HUES64 (cell line): ENCODE results near the gene CSK.

Experiments
- H3K27ac ChIP-seq: 2 replicates; pipeline ENCODE4 v1.7.0; 2013; ENCODE audit warnings: low read depth, low read length, inconsistent platforms
- H3K27me3 ChIP-seq: 2 replicates; pipeline ENCODE4 v1.6.1; 2013; ENCODE audit warnings: mild to moderate bottlenecking, low read length; ENCODE audit not compliant: insufficient read depth
- H3K36me3 ChIP-seq: 2 replicates; pipeline ENCODE4 v1.6.1; 2013; ENCODE audit warnings: mild to moderate bottlenecking, low read length; ENCODE audit not compliant: insufficient read depth
- H3K4me1 ChIP-seq: 2 replicates; pipeline ENCODE4 v1.6.1; 2013; ENCODE audit warnings: mild to moderate bottlenecking, low read length, moderate library complexity; ENCODE audit not compliant: insufficient read depth
- H3K4me3 ChIP-seq: 2 replicates; pipeline ENCODE4 v1.5.1; 2013; ENCODE audit warnings: mild to moderate bottlenecking, low read length, moderate library complexity
- H3K9ac ChIP-seq: 2 replicates; pipeline ENCODE4 v1.6.1; 2013; ENCODE audit warnings: mild to moderate bottlenecking, low read depth, low read length
- H3K9me3 ChIP-seq: 2 replicates; pipeline ENCODE4 v1.6.1; 2013; ENCODE audit warnings: low read depth, low read length; ENCODE audit not compliant: insufficient read depth
- WGBS: fragments of 150-250, 120-280 bp; methylation state at CpG from one replicate; pipeline ENCODE4 v1.1.7; 2013; ENCODE audit warnings: missing lambda C conversion rate; 5-methylcytosine and 5-hydroxymethylcytosine counted together

CSK gene

GRCh38 chr15:74829991-74830390 lies 48.1 kb downstream of the CSK start:
- Histone ChIP-seq H3K27me3 (peaks cover 35% of the 10 kb centered on the region), H3K9me3 (no peaks in the 10 kb centered on the region), H3K9ac (no peak overlapping the region), H3K36me3 (no peaks in the 10 kb centered on the region), H3K4me3 (no peak overlapping the region), H3K27ac (no peak overlapping the region), H3K4me1 (peaks cover 9% of the 10 kb centered on the region; the same call in 1 of the 2 replicates)
- WGBS: 85% methylated on average over 6 of the region's 6 CpGs

GRCh38 chr15:74830868-74831267 lies 49.0 kb downstream of the CSK start:
- H3K4me1 ChIP-seq: peaks cover 9% of the 10 kb centered on the region; the same call in 1 of the 2 replicates
- 90% methylated on average over 5 of the region's 5 CpGs for WGBS
- peaks cover 26% of the 10 kb centered on the region for H3K27me3 ChIP-seq
- H3K4me3 ChIP-seq: no peak overlapping the region
- H3K36me3 ChIP-seq: no peaks in the 10 kb centered on the region
- no peaks in the 10 kb centered on the region for H3K9me3 ChIP-seq
- no peak overlapping the region for H3K27ac ChIP-seq
- no peak overlapping the region for H3K9ac ChIP-seq

- 82% methylated on average over 14 of the region's 15 CpGs for WGBS
- no peak overlapping the region for H3K9ac ChIP-seq
- peaks cover 4% of the 10 kb centered on the region; the same call in 1 of the 2 replicates for H3K4me1 ChIP-seq
Measured at GRCh38 chr15:74831813-74832495, 50.1 kb downstream of the CSK start.

GRCh38 chr15:74832826-74833225 lies 50.9 kb downstream of the CSK start:
- Histone ChIP-seq H3K27me3 (peaks cover 8% of the 10 kb centered on the region), H3K9me3 (no peaks in the 10 kb centered on the region), H3K4me1 (no peaks in the 10 kb centered on the region), H3K4me3 (no peak overlapping the region), H3K36me3 (peaks cover 6% of the 10 kb centered on the region; the same call in 1 of the 2 replicates), H3K9ac (no peak overlapping the region), H3K27ac (no peak overlapping the region)
- WGBS: 87% methylated on average over 4 of the region's 4 CpGs

More at GRCh38 chr15:74831813-74832495, 50.1 kb downstream of the CSK start:
- Histone ChIP-seq H3K36me3 (peaks cover 4% of the 10 kb centered on the region; the same call in 1 of the 2 replicates), H3K27ac (no peak overlapping the region), H3K9me3 (no peaks in the 10 kb centered on the region), H3K4me3 (no peak overlapping the region), H3K27me3 (peaks cover 17% of the 10 kb centered on the region)

- no peak overlapping the region for H3K9ac ChIP-seq
- peaks cover 6% of the 10 kb centered on the region; the same call in 1 of the 2 replicates for H3K36me3 ChIP-seq
- H3K4me1 ChIP-seq: no peaks in the 10 kb centered on the region
- H3K9me3 ChIP-seq: no peaks in the 10 kb centered on the region
- no peak overlapping the region for H3K4me3 ChIP-seq
- H3K27me3 ChIP-seq: peaks cover under 1% of the 10 kb centered on the region; the same call in 1 of the 2 replicates
- WGBS: 93% methylated on average over 12 of the region's 12 CpGs
- no peak overlapping the region for H3K27ac ChIP-seq
Measured at GRCh38 chr15:74833376-74834107, 51.7 kb downstream of the CSK start.

- H3K27ac ChIP-seq: no peak overlapping the region
- WGBS: 46% methylated on average over 5 of the region's 5 CpGs
Measured at GRCh38 chr15:74835312-74835823, 53.5 kb downstream of the CSK start.

GRCh38 chr15:74836846-74837245 lies 55.0 kb downstream of the CSK start:
- Histone ChIP-seq H3K9ac (no peak overlapping the region), H3K4me1 (peaks cover 3% of the 10 kb centered on the region; the same call in 1 of the 2 replicates), H3K36me3 (peaks cover 11% of the 10 kb centered on the region; the same call in 1 of the 2 replicates), H3K4me3 (no peak overlapping the region), H3K27me3 (no peaks in the 10 kb centered on the region), H3K9me3 (no peaks in the 10 kb centered on the region), H3K27ac (no peak overlapping the region)
- 95% methylated on average over 7 of the region's 7 CpGs for whole genome bisulfite sequencing

More at GRCh38 chr15:74835312-74835823, 53.5 kb downstream of the CSK start:
- no peaks in the 10 kb centered on the region for H3K9me3 ChIP-seq
- H3K9ac ChIP-seq: no peak overlapping the region
- H3K4me1 ChIP-seq: no peaks in the 10 kb centered on the region
- H3K36me3 ChIP-seq: peaks cover 6% of the 10 kb centered on the region; the same call in 1 of the 2 replicates
- no peaks in the 10 kb centered on the region for H3K27me3 ChIP-seq
- H3K4me3 ChIP-seq: no peak overlapping the region

- no peak overlapping the region for H3K27ac ChIP-seq
- no peaks in the 10 kb centered on the region for H3K9me3 ChIP-seq
- 90% methylated on average over 14 of the region's 15 CpGs for WGBS
- H3K36me3 ChIP-seq: peaks cover 11% of the 10 kb centered on the region; the same call in 1 of the 2 replicates
- H3K4me3 ChIP-seq: no peak overlapping the region
- H3K4me1 ChIP-seq: peaks cover 7% of the 10 kb centered on the region; the same call in 1 of the 2 replicates
- H3K9ac ChIP-seq: no peak overlapping the region
- H3K27me3 ChIP-seq: no peaks in the 10 kb centered on the region
Measured at GRCh38 chr15:74837482-74838136, 55.7 kb downstream of the CSK start.

- no peak overlapping the region for H3K27ac ChIP-seq
- peaks cover 11% of the 10 kb centered on the region; the same call in 1 of the 2 replicates for H3K36me3 ChIP-seq
- no peaks in the 10 kb centered on the region for H3K9me3 ChIP-seq
- H3K4me3 ChIP-seq: no peak overlapping the region
- H3K9ac ChIP-seq: no peak overlapping the region
- WGBS: 95% methylated on average over 10 of the region's 10 CpGs
- H3K27me3 ChIP-seq: no peaks in the 10 kb centered on the region
- peaks cover 7% of the 10 kb centered on the region; the same call in 1 of the 2 replicates for H3K4me1 ChIP-seq
Measured at GRCh38 chr15:74838137-74838516, 56.2 kb downstream of the CSK start.

- peaks cover 11% of the 10 kb centered on the region; the same call in 1 of the 2 replicates for H3K36me3 ChIP-seq
- H3K27ac ChIP-seq: no peak overlapping the region
- H3K9me3 ChIP-seq: no peaks in the 10 kb centered on the region
- H3K27me3 ChIP-seq: no peaks in the 10 kb centered on the region
- H3K9ac ChIP-seq: no peak overlapping the region
- H3K4me1 ChIP-seq: peaks cover 14% of the 10 kb centered on the region; the same call in 1 of the 2 replicates
- H3K4me3 ChIP-seq: no peak overlapping the region
- WGBS: 92% methylated on average over 11 of the region's 11 CpGs
Measured at GRCh38 chr15:74838746-74839525, 57.1 kb downstream of the CSK start.
